ENCODE results near the gene MND1.

The MND1 gene

DNA sequence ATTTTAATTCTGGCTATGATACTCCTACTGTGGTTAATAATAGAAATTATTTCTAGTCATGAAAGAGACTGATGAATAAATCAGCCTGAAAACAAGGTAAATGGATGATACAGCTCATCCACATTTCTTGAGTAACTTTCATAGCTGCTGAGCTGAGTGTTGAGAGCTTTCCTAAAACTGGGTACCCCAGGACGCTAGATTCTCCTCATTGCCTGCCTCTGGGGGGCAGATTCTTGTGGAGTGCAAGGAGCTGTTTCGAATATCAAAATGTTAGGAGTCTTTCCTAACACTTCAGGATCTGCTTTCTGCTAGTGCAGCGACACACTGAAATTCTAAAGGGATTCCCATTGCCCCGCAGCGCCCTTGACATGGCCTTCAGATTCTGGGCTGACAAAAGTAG, 2.1 kb downstream of the MND1 start (continued):
- no peak for TF ChIP-seq GLIS3 (CRISPR knock-in tag; IDR thresholded peaks at IDR 0.05)

DNA sequence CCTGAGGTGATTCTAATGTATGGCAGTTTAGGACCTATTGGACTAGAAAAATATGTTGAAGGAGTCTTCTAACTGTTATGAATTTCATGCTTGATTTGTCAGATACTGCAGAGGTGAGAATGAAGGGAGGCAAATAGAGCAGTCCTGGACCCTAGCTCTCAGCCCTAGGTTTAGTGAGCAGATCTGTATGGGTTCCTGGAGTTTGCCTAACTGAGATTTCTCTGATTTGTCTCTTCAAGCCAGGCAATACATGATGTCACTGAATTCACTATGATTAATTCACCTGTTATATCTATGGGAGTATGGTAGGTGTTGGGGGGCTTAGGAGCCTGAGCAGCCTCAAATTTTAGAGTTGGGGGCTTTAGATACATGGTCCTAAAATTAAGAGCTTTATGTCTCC, 2.6 kb downstream of the MND1 start:
- TF ChIP-seq, protein P1, sequence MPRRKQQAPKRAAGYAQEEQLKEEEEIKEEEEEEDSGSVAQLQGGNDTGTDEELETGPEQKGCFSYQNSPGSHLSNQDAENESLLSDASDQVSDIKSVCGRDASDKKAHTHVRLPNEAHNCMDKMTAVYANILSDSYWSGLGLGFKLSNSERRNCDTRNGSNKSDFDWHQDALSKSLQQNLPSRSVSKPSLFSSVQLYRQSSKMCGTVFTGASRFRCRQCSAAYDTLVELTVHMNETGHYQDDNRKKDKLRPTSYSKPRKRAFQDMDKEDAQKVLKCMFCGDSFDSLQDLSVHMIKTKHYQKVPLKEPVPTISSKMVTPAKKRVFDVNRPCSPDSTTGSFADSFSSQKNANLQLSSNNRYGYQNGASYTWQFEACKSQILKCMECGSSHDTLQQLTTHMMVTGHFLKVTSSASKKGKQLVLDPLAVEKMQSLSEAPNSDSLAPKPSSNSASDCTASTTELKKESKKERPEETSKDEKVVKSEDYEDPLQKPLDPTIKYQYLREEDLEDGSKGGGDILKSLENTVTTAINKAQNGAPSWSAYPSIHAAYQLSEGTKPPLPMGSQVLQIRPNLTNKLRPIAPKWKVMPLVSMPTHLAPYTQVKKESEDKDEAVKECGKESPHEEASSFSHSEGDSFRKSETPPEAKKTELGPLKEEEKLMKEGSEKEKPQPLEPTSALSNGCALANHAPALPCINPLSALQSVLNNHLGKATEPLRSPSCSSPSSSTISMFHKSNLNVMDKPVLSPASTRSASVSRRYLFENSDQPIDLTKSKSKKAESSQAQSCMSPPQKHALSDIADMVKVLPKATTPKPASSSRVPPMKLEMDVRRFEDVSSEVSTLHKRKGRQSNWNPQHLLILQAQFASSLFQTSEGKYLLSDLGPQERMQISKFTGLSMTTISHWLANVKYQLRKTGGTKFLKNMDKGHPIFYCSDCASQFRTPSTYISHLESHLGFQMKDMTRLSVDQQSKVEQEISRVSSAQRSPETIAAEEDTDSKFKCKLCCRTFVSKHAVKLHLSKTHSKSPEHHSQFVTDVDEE (CRISPR knock-in tag; IDR thresholded peaks at IDR 0.05) = no peak
- TF ChIP-seq, protein P2, sequence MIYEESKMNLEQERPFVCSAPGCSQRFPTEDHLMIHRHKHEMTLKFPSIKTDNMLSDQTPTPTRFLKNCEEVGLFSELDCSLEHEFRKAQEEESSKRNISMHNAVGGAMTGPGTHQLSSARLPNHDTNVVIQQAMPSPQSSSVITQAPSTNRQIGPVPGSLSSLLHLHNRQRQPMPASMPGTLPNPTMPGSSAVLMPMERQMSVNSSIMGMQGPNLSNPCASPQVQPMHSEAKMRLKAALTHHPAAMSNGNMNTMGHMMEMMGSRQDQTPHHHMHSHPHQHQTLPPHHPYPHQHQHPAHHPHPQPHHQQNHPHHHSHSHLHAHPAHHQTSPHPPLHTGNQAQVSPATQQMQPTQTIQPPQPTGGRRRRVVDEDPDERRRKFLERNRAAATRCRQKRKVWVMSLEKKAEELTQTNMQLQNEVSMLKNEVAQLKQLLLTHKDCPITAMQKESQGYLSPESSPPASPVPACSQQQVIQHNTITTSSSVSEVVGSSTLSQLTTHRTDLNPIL (CRISPR knock-in tag; IDR thresholded peaks at IDR 0.05; ENCODE audit: low read depth) = no peak
- no peak for TF ChIP-seq ZC3H10 (CRISPR knock-in tag; IDR thresholded peaks at IDR 0.05)
- TF ChIP-seq, protein P3, sequence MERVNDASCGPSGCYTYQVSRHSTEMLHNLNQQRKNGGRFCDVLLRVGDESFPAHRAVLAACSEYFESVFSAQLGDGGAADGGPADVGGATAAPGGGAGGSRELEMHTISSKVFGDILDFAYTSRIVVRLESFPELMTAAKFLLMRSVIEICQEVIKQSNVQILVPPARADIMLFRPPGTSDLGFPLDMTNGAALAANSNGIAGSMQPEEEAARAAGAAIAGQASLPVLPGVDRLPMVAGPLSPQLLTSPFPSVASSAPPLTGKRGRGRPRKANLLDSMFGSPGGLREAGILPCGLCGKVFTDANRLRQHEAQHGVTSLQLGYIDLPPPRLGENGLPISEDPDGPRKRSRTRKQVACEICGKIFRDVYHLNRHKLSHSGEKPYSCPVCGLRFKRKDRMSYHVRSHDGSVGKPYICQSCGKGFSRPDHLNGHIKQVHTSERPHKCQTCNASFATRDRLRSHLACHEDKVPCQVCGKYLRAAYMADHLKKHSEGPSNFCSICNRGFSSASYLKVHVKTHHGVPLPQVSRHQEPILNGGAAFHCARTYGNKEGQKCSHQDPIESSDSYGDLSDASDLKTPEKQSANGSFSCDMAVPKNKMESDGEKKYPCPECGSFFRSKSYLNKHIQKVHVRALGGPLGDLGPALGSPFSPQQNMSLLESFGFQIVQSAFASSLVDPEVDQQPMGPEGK (CRISPR knock-in tag; IDR thresholded peaks at IDR 0.05; ENCODE audit: borderline replicate concordance) = no peak
- no peak for TF ChIP-seq BACH2 (CRISPR knock-in tag; IDR thresholded peaks at IDR 0.05; ENCODE audit: borderline replicate concordance)
- no peak for TF ChIP-seq TOX (CRISPR knock-in tag; IDR thresholded peaks at IDR 0.05; ENCODE audit: borderline replicate concordance)
- no peak for TF ChIP-seq ZFP3 (CRISPR knock-in tag; IDR thresholded peaks at IDR 0.05)
- no peak for TF ChIP-seq GLIS3 (CRISPR knock-in tag; IDR thresholded peaks at IDR 0.05)
- TF ChIP-seq PPARA (CRISPR knock-in tag; IDR thresholded peaks at IDR 0.05; ENCODE audit: borderline replicate concordance) = no peak
- TF ChIP-seq, protein P4, sequence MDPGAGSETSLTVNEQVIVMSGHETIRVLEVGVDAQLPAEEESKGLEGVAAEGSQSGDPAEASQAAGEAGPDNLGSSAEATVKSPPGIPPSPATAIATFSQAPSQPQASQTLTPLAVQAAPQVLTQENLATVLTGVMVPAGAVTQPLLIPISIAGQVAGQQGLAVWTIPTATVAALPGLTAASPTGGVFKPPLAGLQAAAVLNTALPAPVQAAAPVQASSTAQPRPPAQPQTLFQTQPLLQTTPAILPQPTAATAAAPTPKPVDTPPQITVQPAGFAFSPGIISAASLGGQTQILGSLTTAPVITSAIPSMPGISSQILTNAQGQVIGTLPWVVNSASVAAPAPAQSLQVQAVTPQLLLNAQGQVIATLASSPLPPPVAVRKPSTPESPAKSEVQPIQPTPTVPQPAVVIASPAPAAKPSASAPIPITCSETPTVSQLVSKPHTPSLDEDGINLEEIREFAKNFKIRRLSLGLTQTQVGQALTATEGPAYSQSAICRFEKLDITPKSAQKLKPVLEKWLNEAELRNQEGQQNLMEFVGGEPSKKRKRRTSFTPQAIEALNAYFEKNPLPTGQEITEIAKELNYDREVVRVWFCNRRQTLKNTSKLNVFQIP (CRISPR knock-in tag; IDR thresholded peaks at IDR 0.05; ENCODE audit: borderline replicate concordance, low read depth) = no peak
- TF ChIP-seq ZNF70 (CRISPR knock-in tag; IDR thresholded peaks at IDR 0.05) = no peak
- no peak for TF ChIP-seq TCF4 (CRISPR knock-in tag; IDR thresholded peaks at IDR 0.05; ENCODE audit: borderline replicate concordance)
- ATAC-seq = no peak

DNA sequence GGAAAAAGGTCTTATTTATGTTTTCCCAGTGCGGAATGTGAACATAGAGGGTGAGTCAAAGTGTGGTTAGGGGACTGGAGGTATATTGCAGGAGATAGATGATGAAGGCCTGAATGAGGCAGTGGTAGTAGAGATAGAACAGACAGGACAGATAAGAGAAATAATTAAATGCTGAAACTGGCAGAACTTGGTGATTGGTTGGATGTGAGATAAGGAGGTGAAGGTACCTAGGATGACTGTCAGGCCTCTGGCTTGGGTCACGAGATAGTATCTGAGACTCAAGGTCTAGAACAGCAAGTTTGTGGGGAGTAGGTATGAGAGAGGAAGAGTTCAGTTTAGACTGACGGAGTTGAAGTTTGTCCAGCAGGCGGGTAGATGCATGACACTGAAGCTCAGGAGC, 3.5 kb downstream of the MND1 start:
- no peak for TF ChIP-seq ZC3H10 (CRISPR knock-in tag; IDR thresholded peaks at IDR 0.05)
- no peak for TF ChIP-seq CSDC2 (CRISPR knock-in tag; IDR thresholded peaks at IDR 0.05)
- no peak for TF ChIP-seq TCF4 (CRISPR knock-in tag; IDR thresholded peaks at IDR 0.05; ENCODE audit: borderline replicate concordance)
- TF ChIP-seq RARB (CRISPR knock-in tag; IDR thresholded peaks at IDR 0.05) = no peak
- TF ChIP-seq, protein P2 (CRISPR knock-in tag; IDR thresholded peaks at IDR 0.05; ENCODE audit: low read depth) = no peak
- no peak for TF ChIP-seq ZFP30 (CRISPR knock-in tag; IDR thresholded peaks at IDR 0.05)
- no peak for TF ChIP-seq TOX (CRISPR knock-in tag; IDR thresholded peaks at IDR 0.05; ENCODE audit: borderline replicate concordance)
- TF ChIP-seq BACH2 (CRISPR knock-in tag; IDR thresholded peaks at IDR 0.05; ENCODE audit: borderline replicate concordance) = no peak
- no peak for TF ChIP-seq ZFP3 (CRISPR knock-in tag; IDR thresholded peaks at IDR 0.05)
- TF ChIP-seq, protein P4 (CRISPR knock-in tag; IDR thresholded peaks at IDR 0.05; ENCODE audit: borderline replicate concordance, low read depth) = no peak
- TF ChIP-seq PPARA (CRISPR knock-in tag; IDR thresholded peaks at IDR 0.05; ENCODE audit: borderline replicate concordance) = no peak
- TF ChIP-seq ZNF8 (CRISPR knock-in tag; IDR thresholded peaks at IDR 0.05) = no peak
- no peak for TF ChIP-seq ESRRG (CRISPR knock-in tag; IDR thresholded peaks at IDR 0.05)
- TF ChIP-seq ZNF70 (CRISPR knock-in tag; IDR thresholded peaks at IDR 0.05) = no peak
- no peak for TF ChIP-seq GLIS3 (CRISPR knock-in tag; IDR thresholded peaks at IDR 0.05)
- no peak for TF ChIP-seq ARNTL (CRISPR knock-in tag; IDR thresholded peaks at IDR 0.05; ENCODE audit: borderline replicate concordance, low read depth)
- no peak for TF ChIP-seq ISL1 (CRISPR knock-in tag; IDR thresholded peaks at IDR 0.05)
- no peak for TF ChIP-seq OSR1 (CRISPR knock-in tag; IDR thresholded peaks at IDR 0.05)
- no peak for ATAC-seq
